Measurements from ENCODE around the gene ELF5. TPM values are rescaled to one million over a fixed set of nuclear protein-coding genes. Genes with fewer than 3 reads are reported as not detected.

The ELF5 gene
- total RNA-seq, 1 experiment from 2014 or later: 0.11 TPM

- ChIA-PET POLR2A (no interaction called here), CTCF (no interaction called here)
- Mint-ChIP-seq H3K36me3 (ENCODE audit: insufficient read depth, unreplicated experiment) (no peaks in the 10 kb centered on the region), H3K4me1 (ENCODE audit: low read depth, unreplicated experiment) (no peaks in the 10 kb centered on the region), H3K9me3 (ENCODE audit: unreplicated experiment) (peaks cover 19% of the 10 kb centered on the region), H3K27me3 (ENCODE audit: insufficient read depth, unreplicated experiment) (peaks cover 19% of the 10 kb centered on the region), H3K4me3 (ENCODE audit: unreplicated experiment) (no peak overlapping the region), H3K27ac (ENCODE audit: unreplicated experiment) (no peak overlapping the region)
- intact Hi-C loops (cut with micrococcal nuclease; ENCODE audit: unreplicated experiment): no loop called here
- Histone ChIP-seq H3K4me1 (no peaks in the 10 kb centered on the region), H3K27me3 (replicated peaks; ENCODE audit: control insufficient read depth, insufficient read depth, low read length) (no peaks in the 10 kb centered on the region), H3K36me3 (ENCODE audit: control insufficient read depth, insufficient read depth, low read length) (no peaks in the 10 kb centered on the region), H3K4me3 (ENCODE audit: low read depth, low read length) (no peak overlapping the region), H3K9me3 (no peaks in the 10 kb centered on the region)
- no TSS peak for BruUV-seq (replicated peaks)
- no peak for DNase-seq
- no peak for TF ChIP-seq CTCF (IDR thresholded peaks at IDR 0.05; ENCODE audit: insufficient read depth in 1 of 2, low read depth in 1 of 2, low read length in 1 of 2, severe bottlenecking in 1 of 2, unreplicated experiment in 1 of 2)
Observed at GRCh38 chr11:34542089-34542488, 28.5 kb upstream of the ELF5 start.

DNA sequence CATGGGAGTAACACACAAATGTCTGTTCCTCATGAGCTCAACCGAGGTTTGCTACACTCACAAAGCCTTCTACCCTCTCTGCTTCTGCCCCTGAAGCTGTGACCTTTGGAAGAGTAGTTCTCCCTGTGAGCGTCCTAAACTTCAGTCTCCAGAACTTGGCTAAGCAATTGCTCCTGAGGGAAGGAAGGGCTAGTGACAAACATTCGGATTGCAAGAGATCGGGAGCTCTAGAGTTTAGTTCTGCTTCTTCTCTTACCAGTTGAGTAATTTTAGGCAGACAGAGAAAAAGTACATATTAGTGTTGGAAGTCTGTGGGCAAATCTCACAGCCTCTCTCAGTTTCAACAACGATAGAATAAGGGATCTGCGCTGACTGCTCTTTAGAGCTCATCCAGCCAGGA is 27.3 kb upstream of the ELF5 start:
- TF ChIP-seq CTCF (IDR thresholded peaks at IDR 0.05; ENCODE audit: insufficient read depth in 1 of 2, low read depth in 1 of 2, low read length in 1 of 2, severe bottlenecking in 1 of 2, unreplicated experiment in 1 of 2): no peak

DNA sequence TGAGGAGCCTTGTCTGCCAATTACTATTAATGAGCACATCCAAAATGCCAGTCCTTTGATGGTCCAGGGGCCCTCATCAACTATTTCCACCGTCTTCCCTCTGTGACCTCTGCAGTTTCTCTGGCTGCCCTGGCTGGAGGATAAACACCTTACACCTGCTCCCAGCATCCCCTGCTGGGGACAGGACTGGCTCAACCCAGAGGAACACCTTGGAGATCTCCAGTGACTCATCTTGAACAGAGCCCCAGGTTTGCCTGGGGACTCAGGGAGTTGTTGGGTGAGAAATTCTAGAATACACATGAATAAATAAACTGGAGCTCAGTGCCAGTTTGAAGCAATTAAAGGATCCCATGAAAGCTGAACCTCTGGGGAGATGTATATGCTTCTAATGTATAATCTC is 24.0 kb upstream of the ELF5 start:
- H3K36me3 Mint-ChIP-seq (ENCODE audit: insufficient read depth, unreplicated experiment): no peaks in the 10 kb centered on the region
- no peak for DNase-seq
- H3K4me1 ChIP-seq: no peaks in the 10 kb centered on the region
- 0 out of 2 replicates have a peak, but pooled peaks cover 2% of the 10 kb centered on the region for H3K27me3 ChIP-seq (replicated peaks; ENCODE audit: control insufficient read depth, insufficient read depth, low read length)
- H3K9me3 Mint-ChIP-seq (ENCODE audit: unreplicated experiment): peaks cover 25% of the 10 kb centered on the region
- H3K4me1 Mint-ChIP-seq (ENCODE audit: low read depth, unreplicated experiment): no peaks in the 10 kb centered on the region
- H3K4me3 Mint-ChIP-seq (ENCODE audit: unreplicated experiment): no peak overlapping the region
- no peaks in the 10 kb centered on the region for H3K36me3 ChIP-seq (ENCODE audit: control insufficient read depth, insufficient read depth, low read length)
- ChIA-PET CTCF (no interaction called here), POLR2A (no interaction called here)
- H3K27ac Mint-ChIP-seq (ENCODE audit: unreplicated experiment): no peak overlapping the region
- TF ChIP-seq CTCF (IDR thresholded peaks at IDR 0.05; ENCODE audit: insufficient read depth in 1 of 2, low read depth in 1 of 2, low read length in 1 of 2, severe bottlenecking in 1 of 2, unreplicated experiment in 1 of 2): no peak
- peaks cover 16% of the 10 kb centered on the region for H3K27me3 Mint-ChIP-seq (ENCODE audit: insufficient read depth, unreplicated experiment)
- no TSS peak for BruUV-seq (replicated peaks)
- H3K9me3 ChIP-seq: no peaks in the 10 kb centered on the region
- H3K4me3 ChIP-seq (ENCODE audit: low read depth, low read length): no peak overlapping the region
- intact Hi-C loops (cut with micrococcal nuclease; ENCODE audit: unreplicated experiment): no loop called here

More for the DNA sequence above, 27.3 kb upstream of the ELF5 start:
- Mint-ChIP-seq H3K4me1 (ENCODE audit: low read depth, unreplicated experiment) (no peaks in the 10 kb centered on the region), H3K4me3 (ENCODE audit: unreplicated experiment) (no peak overlapping the region), H3K27ac (ENCODE audit: unreplicated experiment) (no peak overlapping the region), H3K36me3 (ENCODE audit: insufficient read depth, unreplicated experiment) (no peaks in the 10 kb centered on the region), H3K27me3 (ENCODE audit: insufficient read depth, unreplicated experiment) (peaks cover 19% of the 10 kb centered on the region), H3K9me3 (ENCODE audit: unreplicated experiment) (peaks cover 22% of the 10 kb centered on the region)
- no peaks in the 10 kb centered on the region for H3K4me1 ChIP-seq
- no TSS peak for BruUV-seq (replicated peaks)
- H3K4me3 ChIP-seq (ENCODE audit: low read depth, low read length): no peak overlapping the region
- no peak for DNase-seq
- no peaks in the 10 kb centered on the region for H3K36me3 ChIP-seq (ENCODE audit: control insufficient read depth, insufficient read depth, low read length)
- H3K27me3 ChIP-seq (replicated peaks; ENCODE audit: control insufficient read depth, insufficient read depth, low read length): no peaks in the 10 kb centered on the region
- intact Hi-C loops (cut with micrococcal nuclease; ENCODE audit: unreplicated experiment): no loop called here
- ChIA-PET POLR2A (no interaction called here), CTCF (no interaction called here)
- H3K9me3 ChIP-seq: no peaks in the 10 kb centered on the region
